Measurements from ENCODE around the gene AQP9.

GRCh38 chr15:58228718-58229117 is 90.5 kb downstream of the AQP9 start:
- TF ChIP-seq CEBPB (IDR thresholded peaks at IDR 0.05) (no peak), FOXM1 (IDR thresholded peaks at IDR 0.05; ENCODE audit: borderline replicate concordance, low read depth) (no peak), TCF12 (IDR thresholded peaks at IDR 0.05; ENCODE audit: low read depth) (no peak), MAX (IDR thresholded peaks at IDR 0.05) (no peak), EP300 (IDR thresholded peaks at IDR 0.05; ENCODE audit: borderline replicate concordance) (no peak), NFIC (IDR thresholded peaks at IDR 0.05) (no peak), REST (IDR thresholded peaks at IDR 0.05; ENCODE audit: low read depth) (no peak), YY1 (IDR thresholded peaks at IDR 0.05; ENCODE audit: low read depth) (no peak), TAF1 (IDR thresholded peaks at IDR 0.05; ENCODE audit: low read depth) (no peak), RAD21 (IDR thresholded peaks at IDR 0.05; ENCODE audit: low read depth) (no peak), CREB1 (IDR thresholded peaks at IDR 0.05; ENCODE audit: low read depth) (no peak), USF1 (IDR thresholded peaks at IDR 0.05) (no peak), EGR1 (IDR thresholded peaks at IDR 0.05) (no peak), TEAD4 (IDR thresholded peaks at IDR 0.05) (no peak)

Measured in Ishikawa (cell line).